ENCODE results near the gene SULT1C2.

DNA sequence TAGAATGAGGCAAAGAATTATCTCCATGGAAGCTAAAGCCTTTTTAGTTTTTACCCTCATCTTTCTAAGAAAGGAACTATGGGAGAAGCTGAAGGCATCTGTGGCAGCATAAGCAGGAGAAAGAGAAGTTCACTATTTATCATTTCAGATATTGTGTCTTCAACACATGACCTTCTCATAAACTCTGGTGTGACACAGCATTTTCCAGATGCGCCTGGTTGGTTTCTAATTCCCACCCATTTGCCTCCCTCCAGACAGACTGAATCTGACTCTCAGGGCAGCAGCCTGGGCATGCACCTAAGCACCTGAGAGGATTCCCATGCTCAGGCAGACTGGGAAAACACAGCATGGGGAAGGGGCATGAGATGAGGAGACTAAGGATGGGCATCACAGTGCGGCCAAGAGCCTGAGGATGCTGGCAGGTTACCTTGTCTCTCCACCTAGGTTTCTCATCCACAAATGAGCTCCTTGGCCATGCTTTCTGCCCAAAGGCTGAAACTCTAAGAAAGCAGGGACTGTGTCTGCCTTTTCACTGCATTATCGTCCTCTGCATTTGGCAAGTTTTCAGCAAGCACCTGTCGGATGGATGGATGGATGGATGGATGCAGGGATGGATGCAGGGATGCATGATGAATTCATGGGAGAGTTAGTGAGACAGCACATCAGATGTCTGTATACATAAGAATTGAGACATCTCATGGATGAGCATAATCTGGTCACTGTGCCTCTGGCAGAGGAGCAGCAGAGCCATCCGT is 60.3 kb downstream of the SULT1C2 start:
- no peak for TF ChIP-seq TAF1 (IDR thresholded peaks at IDR 0.05; ENCODE audit: borderline replicate concordance, insufficient read depth, low read length)
- TF ChIP-seq POLR2AphosphoS5 (IDR thresholded peaks at IDR 0.05; ENCODE audit: low read depth, low read length), result no peak
- TF ChIP-seq FOXP2 (optimal IDR thresholded peaks at IDR 0.05; ENCODE audit: borderline replicate concordance, extremely low read depth, extremely low read length, insufficient read depth), result no peak

Measured in PFSK-1 (cell line).